ENCODE measurements around the gene OMP.

DNA sequence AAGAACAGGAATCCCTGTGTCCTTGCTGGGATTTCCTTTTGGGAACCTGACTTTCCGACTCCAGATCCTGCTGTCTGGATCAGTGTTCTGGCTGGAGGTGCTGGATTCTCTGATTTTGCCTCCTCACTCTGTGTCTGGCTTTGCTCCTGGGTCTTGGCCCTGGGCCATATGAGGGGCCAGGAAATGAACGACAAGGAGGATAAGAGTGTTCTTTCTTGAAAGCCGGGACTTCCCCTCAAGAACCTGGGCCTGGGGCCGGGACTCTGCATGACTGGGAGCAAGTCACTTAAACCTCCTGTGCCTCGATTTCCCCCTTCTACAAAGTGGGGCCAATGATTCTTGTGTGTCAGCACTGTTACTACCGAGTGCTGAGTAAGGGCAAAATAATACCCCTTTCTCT lies 22.6 kb downstream of the OMP start:
- TF ChIP-seq CTCF (conservative IDR thresholded peaks at IDR 0.05; ENCODE audit: low read depth, low read length) (no peak), POLR2A (IDR thresholded peaks at IDR 0.05; ENCODE audit: low read depth, low read length) (no peak), CHD1 (IDR thresholded peaks at IDR 0.05; ENCODE audit: low read depth, low read length) (no peak), NFE2L2 (IDR thresholded peaks at IDR 0.05; ENCODE audit: low read depth, low read length) (no peak), MAZ (IDR thresholded peaks at IDR 0.05; ENCODE audit: borderline replicate concordance, low read depth, low read length) (no peak), BHLHE40 (IDR thresholded peaks at IDR 0.05; ENCODE audit: low read depth, low read length) (no peak), CEBPB (IDR thresholded peaks at IDR 0.05; ENCODE audit: low read depth, low read length) (no peak), SMC3 (IDR thresholded peaks at IDR 0.05; ENCODE audit: low read depth, low read length) (no peak), RCOR1 (IDR thresholded peaks at IDR 0.05; ENCODE audit: insufficient replicate concordance, low read length) (no peak)

All from IMR-90 (cell line).